ENCODE measurements around the gene RAB30. TPM values are rescaled to one million over a fixed set of nuclear protein-coding genes. Genes with fewer than 3 reads are reported as not detected.

The RAB30 gene
- total RNA-seq, 2 donors from 2014 or later: 8.4 to 15.8 TPM

GRCh38 chr11:82989628-82990404, 81.9 kb downstream of the RAB30 start:
- no peak overlapping the region for H3K4me3 Mint-ChIP-seq

GRCh38 chr11:82988936-82989627, 82.6 kb downstream of the RAB30 start:
- no peak overlapping the region for H3K9ac ChIP-seq (ENCODE audit: extremely low read depth, low read length, poor library complexity, severe bottlenecking)
- H3K27ac ChIP-seq (ENCODE audit: low read depth, low read length): peak overlapping the region; percentile 74
- H3K27me3 ChIP-seq (ENCODE audit: control insufficient read depth, insufficient read depth, low read length, poor library complexity, severe bottlenecking): peaks cover 21% of the 10 kb centered on the region
- peaks cover 17% of the 10 kb centered on the region for H3K27me3 Mint-ChIP-seq (ENCODE audit: insufficient read depth)
- no peaks in the 10 kb centered on the region for H3K4me1 ChIP-seq (ENCODE audit: control insufficient read depth, insufficient read depth, low read length)
- no peaks in the 10 kb centered on the region for H3K36me3 ChIP-seq (ENCODE audit: control insufficient read depth, insufficient read depth, low read length)
- H3K9me3 ChIP-seq (ENCODE audit: control insufficient read depth, low read length): no peaks in the 10 kb centered on the region
- peaks cover 6% of the 10 kb centered on the region for H3K4me1 Mint-ChIP-seq
- DNase-seq: no peak
- no peak overlapping the region for H3K4me3 Mint-ChIP-seq
- 83 to 88% methylated on average over 6 to 7 of the region's 7 CpGs for WGBS, 2 experiments (ENCODE audit: insufficient coverage in 1 of 2, insufficient read length in 1 of 2)
- H3K4me3 ChIP-seq (ENCODE audit: low read length): no peak overlapping the region
- H3K27ac Mint-ChIP-seq: no peak overlapping the region
- H3K9me3 Mint-ChIP-seq: no peaks in the 10 kb centered on the region
- TF ChIP-seq, protein P1, sequence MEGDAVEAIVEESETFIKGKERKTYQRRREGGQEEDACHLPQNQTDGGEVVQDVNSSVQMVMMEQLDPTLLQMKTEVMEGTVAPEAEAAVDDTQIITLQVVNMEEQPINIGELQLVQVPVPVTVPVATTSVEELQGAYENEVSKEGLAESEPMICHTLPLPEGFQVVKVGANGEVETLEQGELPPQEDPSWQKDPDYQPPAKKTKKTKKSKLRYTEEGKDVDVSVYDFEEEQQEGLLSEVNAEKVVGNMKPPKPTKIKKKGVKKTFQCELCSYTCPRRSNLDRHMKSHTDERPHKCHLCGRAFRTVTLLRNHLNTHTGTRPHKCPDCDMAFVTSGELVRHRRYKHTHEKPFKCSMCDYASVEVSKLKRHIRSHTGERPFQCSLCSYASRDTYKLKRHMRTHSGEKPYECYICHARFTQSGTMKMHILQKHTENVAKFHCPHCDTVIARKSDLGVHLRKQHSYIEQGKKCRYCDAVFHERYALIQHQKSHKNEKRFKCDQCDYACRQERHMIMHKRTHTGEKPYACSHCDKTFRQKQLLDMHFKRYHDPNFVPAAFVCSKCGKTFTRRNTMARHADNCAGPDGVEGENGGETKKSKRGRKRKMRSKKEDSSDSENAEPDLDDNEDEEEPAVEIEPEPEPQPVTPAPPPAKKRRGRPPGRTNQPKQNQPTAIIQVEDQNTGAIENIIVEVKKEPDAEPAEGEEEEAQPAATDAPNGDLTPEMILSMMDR (conservative IDR thresholded peaks at IDR 0.05): no peak
- H3K36me3 Mint-ChIP-seq (ENCODE audit: low read depth): peaks cover 12% of the 10 kb centered on the region

More at GRCh38 chr11:82989628-82990404, 81.9 kb downstream of the RAB30 start:
- Histone ChIP-seq H3K9me3 (ENCODE audit: control insufficient read depth, low read length) (no peaks in the 10 kb centered on the region), H3K4me3 (ENCODE audit: low read length) (no peak overlapping the region), H3K4me1 (ENCODE audit: control insufficient read depth, insufficient read depth, low read length) (no peaks in the 10 kb centered on the region), H3K36me3 (ENCODE audit: control insufficient read depth, insufficient read depth, low read length) (no peaks in the 10 kb centered on the region), H3K9ac (ENCODE audit: extremely low read depth, low read length, poor library complexity, severe bottlenecking) (no peak overlapping the region), H3K27me3 (ENCODE audit: control insufficient read depth, insufficient read depth, low read length, poor library complexity, severe bottlenecking) (peaks cover 21% of the 10 kb centered on the region), H3K27ac (ENCODE audit: low read depth, low read length) (peak overlapping the region; percentile 74)
- 85% methylated on average over 4 to 9 of the region's 9 CpGs for WGBS, 2 experiments (ENCODE audit: insufficient coverage in 1 of 2, insufficient read length in 1 of 2)
- no peaks in the 10 kb centered on the region for H3K9me3 Mint-ChIP-seq
- H3K27me3 Mint-ChIP-seq (ENCODE audit: insufficient read depth): peaks cover 17% of the 10 kb centered on the region
- H3K36me3 Mint-ChIP-seq (ENCODE audit: low read depth): peaks cover 5% of the 10 kb centered on the region
- TF ChIP-seq, protein P1 (conservative IDR thresholded peaks at IDR 0.05): no peak
- DNase-seq: no peak
- no peak overlapping the region for H3K27ac Mint-ChIP-seq
- peaks cover 6% of the 10 kb centered on the region for H3K4me1 Mint-ChIP-seq

- Histone ChIP-seq H3K27me3 (ENCODE audit: control insufficient read depth, insufficient read depth, low read length, poor library complexity, severe bottlenecking) (peaks cover 21% of the 10 kb centered on the region), H3K9me3 (ENCODE audit: control insufficient read depth, low read length) (no peaks in the 10 kb centered on the region), H3K27ac (ENCODE audit: low read depth, low read length) (no peak overlapping the region), H3K9ac (ENCODE audit: extremely low read depth, low read length, poor library complexity, severe bottlenecking) (no peak overlapping the region), H3K36me3 (ENCODE audit: control insufficient read depth, insufficient read depth, low read length) (no peaks in the 10 kb centered on the region), H3K4me3 (ENCODE audit: low read length) (no peak overlapping the region), H3K4me1 (ENCODE audit: control insufficient read depth, insufficient read depth, low read length) (no peaks in the 10 kb centered on the region)
- peaks cover 14% of the 10 kb centered on the region for H3K36me3 Mint-ChIP-seq (ENCODE audit: low read depth)
- TF ChIP-seq, protein P1 (conservative IDR thresholded peaks at IDR 0.05): no peak
- DNase-seq: no peak
- peaks cover 15% of the 10 kb centered on the region for H3K27me3 Mint-ChIP-seq (ENCODE audit: insufficient read depth)
- peaks cover 6% of the 10 kb centered on the region for H3K4me1 Mint-ChIP-seq
- WGBS, 2 experiments (ENCODE audit: insufficient coverage in 1 of 2, insufficient read length in 1 of 2): 100% methylated on average over 1 to 2 of the region's 2 CpGs
- no peak overlapping the region for H3K4me3 Mint-ChIP-seq
- H3K9me3 Mint-ChIP-seq: no peaks in the 10 kb centered on the region
- no peak overlapping the region for H3K27ac Mint-ChIP-seq
Observed at GRCh38 chr11:82987997-82988396, 83.7 kb downstream of the RAB30 start.
